GM19467 (cell line): ENCODE results near the gene ZNF346.
"Not testable (repeated sequence)": the region's sequence is repeated elsewhere in the genome, so short reads cannot be mapped to it uniquely, and the experiment has no call there.

Experiments used
- ATAC-seq: cut with Tn5 transposase; IDR thresholded peaks from one replicate; pipeline ENCODE4 v1.9.1; 2021; ENCODE audit warnings: mild to moderate bottlenecking, moderate library complexity; ENCODE audit not compliant: unreplicated experiment

Gene ZNF346

DNA sequence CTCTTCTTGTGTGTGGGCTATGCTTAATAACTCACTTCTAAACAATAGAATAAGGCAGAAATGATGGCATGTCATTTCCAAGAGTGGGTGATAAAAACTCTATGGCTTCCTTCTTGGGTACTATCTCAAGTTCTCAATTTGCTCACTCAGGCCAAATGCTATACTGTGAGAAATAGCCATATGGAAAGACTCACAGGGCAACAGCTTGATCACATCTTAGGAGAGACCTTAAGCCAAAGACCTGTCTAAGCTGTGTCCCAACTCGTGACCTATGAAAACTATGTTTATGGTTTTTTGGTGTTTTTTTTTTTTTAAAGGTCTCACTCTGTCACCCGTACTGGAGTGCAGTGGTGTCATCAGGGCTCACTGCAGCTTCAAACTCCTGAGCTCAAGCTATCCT is 13.8 kb upstream of the ZNF346 start:
- ATAC-seq: no peak

DNA sequence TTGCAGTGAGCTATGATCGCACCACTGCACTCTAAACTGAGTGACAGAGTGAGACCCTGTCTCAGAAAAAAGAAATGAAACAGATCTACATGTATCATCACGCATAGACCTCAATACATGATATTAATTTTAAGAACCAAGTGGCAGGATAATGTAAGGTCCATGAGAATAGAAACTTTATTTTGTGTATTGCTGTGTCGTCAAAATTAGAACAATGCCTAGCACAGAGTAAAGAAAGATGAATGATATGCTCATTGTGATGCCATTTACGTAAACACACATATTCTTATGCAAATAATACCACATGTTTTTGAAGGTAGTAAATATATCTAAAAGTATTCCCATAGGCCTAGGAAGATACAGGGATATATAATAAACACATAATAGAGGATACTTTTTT is 12.3 kb upstream of the ZNF346 start:
- ATAC-seq: no peak

DNA sequence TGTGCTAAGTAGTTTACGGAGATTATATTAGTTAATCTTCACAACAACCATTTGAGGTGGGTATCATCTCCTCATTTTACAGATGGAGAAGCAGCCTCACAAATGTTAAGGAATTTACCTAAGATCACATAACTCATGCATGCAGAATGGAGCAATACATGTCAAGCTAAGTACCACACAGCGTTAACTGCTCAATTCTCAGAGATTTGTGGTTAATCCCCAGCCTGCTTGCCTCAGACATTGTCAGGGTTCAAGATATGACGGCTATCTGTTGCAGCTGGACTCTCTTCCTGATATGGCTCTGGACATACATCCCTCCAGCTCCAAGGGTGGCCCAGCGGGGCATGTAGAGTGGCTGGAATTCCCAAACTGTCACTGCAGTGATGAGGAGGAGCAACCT is 7.3 kb upstream of the ZNF346 start:
- ATAC-seq: no peak

DNA sequence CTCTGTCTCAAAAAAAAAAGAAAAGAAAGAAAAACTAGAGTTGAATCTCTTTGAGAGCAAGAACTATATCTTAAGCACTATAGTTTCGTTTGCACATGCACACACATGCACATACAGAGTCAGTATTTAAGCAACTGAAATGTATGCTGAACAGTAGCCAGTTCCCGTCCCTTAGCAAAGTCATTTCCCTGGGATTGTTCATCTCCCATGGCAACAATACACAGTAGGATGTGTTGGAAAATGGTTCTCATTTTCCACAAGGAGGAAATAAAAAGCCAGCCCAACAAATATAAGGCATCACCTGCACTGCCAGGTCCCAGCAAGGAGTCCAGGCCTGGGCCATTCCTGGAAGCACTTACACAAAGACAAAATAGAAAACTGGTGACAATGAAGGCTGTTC is 4.2 kb upstream of the ZNF346 start:
- ATAC-seq: no peak

DNA sequence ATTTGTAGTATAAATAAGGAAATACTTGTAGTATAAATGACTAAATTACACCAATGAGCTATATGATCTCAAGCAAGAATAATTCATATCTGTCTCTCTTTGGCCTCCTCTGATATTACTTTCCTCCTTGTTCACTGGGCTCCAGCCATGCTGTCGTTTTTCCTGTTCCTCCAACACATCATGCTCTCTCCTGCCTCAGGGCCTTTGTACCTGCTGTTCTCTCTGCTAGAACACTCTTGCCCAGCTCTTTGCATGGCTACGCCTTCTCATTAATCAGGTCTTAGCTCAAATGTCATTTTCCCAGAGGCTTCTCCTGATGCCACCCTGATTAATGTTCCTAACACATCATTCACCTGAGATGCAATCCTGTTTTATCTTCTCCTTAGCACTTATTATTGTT is 2.5 kb upstream of the ZNF346 start:
- no peak for ATAC-seq

DNA sequence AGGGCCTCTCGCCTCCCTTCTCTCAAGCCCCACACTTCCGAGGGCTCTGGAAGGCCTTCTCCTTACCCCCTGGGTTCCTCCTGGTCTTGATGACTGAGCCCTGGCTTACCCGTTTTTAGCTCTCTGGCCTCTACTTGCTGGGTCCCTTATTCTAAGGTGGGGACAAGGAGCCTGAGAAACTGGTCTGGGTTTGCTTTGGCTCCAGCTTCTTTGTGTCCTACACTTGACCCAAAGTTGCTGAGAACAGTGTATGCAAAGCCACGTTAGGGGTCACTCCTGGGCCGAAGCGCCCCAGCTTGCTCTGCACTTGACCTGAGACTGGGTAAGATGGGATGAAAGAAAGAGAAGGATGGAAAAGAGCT is 788 bp downstream of the ZNF346 start:
- no peak for ATAC-seq

DNA sequence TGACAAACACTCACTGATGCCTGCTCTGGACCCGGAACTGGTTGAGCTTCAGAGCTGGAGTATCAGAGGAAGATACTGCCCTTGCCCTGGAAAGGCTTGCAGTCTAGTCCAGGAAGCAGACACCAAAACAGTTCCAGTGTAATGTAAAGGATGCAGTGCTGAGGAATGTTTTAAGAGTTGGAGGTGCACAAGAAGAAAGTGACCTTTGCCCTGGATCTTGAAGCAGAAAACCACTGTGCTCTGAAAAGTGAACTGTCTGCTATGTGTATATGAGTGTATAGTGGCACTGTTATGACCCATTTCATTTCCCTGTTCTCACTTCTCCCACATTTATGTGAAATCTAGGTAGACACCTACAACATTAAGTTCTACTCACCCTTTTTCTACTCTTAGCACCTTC is 2.1 kb downstream of the ZNF346 start:
- ATAC-seq: no peak

DNA sequence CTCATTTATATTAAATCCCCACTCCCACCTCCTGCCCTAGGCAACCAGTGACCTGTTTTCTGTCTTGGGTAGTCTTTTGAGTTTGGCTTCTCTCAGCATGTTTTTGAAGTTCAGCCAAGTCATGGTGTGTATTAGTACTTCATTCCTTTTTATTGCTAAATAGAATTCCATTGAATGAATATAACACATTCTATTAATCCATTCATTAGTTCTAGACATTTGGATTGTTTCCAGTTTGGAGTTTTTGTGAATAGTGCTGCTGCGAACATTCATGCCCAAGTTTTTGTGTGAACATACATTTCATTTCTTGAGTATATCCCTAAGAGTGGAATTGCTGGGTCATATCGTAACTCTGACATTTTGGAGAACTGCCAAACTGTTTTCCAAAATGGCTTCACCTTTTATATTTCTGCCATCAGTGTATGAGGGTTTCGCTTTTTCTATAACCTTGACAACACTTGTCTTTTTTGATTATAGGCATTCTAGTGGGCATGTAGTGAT is 2.7 kb downstream of the ZNF346 start:
- ATAC-seq: no peak

DNA sequence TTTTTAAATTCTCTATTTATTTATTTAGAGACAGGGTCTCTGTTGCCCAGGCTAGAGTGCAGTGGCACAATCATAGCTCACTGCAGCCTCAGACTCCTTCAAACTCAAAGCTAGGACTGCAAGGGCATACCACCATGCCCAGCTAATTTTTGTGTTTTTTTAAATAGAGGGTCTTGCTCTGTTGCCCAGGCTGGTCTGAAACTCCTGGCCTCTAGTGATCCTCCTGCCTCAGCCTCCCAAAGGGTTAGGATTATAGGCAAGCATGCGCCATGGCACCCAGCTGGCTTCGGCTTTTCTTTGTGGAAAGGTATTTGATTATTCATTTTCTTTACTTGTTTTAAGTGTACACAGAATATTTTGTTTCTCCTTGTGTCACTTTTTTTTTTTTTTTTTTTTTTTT is 5.2 kb downstream of the ZNF346 start:
- no peak for ATAC-seq

DNA sequence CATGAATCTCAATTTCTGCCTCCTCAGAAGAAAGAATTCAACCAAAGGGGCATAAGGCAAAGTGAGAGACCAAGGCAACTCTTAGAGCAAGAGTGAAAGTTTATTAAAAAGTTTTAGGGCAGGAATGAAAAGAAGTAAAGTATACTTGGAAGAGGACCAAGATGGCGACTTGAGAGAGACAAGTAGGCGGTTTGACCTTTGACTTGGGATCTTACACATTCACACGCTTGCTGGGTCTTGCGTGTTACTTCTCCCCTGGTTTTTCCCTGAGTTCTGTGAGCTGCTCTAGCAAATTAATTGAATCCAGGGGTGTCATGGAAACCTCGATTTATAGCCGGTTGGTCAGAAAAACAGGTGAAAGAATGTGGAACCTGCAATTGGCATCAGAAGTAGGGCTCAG is 7.0 kb downstream of the ZNF346 start:
- no peak for ATAC-seq

DNA sequence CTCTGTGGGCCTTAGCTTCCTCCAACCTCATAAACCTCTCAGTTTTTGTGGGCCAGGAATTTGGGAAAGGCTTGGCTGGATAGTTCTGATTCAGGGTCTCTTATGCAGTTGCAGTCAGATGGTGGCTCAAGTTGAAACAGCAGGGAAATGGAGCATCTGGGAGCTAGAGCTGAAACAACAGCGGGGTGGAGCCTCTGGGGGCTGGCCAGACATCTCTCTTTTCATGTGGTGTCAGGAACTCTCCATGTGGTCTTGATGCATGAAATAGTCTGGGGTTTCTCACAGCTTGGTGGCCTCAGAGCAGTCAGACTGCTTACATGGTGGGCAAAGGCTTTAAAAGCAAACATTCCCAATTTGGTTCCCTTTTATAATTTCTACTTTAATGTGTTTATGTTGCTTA is 13.5 kb downstream of the ZNF346 start:
- no peak for ATAC-seq

DNA sequence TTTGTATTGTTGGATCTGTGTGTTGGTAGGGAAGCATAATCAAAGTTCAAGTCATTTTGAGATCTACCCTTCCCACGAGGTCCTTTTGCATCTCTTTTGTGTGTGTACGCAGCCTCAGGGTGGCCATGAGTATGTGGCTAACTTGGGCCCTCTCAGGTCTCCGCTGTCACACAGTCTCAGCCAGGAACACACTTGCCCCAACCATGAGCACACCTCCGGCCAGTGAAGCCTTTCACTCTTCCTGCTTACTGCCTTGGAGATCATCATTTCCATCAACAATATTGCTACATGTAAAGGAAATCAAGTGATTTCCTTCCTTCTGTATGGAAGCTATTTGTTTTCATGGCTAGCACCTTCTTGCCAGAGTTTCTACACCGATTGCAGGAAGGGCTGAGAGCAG is 13.9 kb downstream of the ZNF346 start:
- ATAC-seq: no peak

DNA sequence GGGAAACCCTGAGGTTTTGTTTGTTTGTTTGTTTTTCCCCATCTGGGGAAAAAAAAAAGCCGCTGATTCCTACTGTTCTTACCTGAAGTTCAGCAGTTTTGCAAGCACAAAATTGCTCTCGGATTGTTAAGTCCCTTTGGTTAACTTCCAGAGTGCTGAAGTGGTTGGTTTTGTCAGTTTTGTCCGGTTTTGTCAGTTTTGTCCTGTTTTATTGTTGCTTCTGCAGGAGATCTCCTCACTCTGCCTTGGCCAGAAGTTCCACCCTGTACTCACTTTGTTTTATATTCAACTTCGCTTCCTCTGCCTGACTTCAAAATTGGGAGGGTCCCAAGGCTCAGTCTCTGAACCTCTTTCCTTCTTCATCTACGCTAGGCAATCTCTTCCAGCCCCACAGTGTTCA is 14.4 kb downstream of the ZNF346 start:
- ATAC-seq: no peak

DNA sequence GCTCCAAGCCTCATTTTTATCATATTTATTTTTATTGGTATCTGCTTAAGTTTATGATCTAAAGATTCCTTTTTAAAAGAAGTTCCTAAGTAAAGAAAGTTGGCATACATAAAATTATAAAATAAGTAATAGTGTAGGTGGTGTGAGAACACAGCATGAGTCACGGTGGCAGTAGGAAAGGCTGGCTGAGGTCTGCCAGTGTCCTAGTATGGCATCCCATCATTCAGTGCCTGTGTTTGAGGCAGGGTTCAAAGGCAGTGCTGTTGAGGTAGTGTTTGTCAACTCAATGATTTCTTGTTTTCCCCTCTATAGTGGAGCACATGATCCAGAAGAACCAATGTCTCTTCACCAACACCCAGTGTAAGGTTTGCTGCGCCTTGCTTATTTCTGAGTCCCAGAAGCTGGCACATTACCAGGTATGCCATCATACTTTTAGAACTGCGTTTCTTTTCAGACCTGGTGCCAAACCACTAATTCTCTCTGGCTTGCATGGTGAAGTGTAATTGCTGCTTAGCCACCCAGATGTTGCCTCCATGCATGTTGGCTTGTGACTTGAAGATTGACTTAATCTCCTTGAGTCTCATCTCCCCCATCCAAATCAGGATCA is 18.4 kb downstream of the ZNF346 start:
- no peak for ATAC-seq

DNA sequence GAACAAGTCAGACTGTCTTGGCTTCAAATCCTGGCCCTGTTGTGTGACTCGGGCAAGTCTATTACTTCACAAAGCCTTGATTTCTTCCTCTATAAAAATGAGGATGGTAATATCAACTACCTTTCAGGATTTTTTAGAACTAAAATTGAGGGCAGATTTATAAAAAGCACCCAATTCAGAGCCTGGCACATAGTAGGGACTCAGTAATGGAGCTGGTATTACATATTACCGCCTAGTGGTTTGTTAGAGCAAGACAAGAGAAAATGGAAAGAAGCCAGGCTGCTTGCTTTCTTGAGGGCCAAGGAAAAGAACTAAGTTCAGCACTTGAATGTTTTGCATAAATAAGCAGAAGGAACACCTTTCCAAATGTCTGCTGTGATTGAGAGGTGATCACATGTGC is 19.4 kb downstream of the ZNF346 start:
- no peak for ATAC-seq

DNA sequence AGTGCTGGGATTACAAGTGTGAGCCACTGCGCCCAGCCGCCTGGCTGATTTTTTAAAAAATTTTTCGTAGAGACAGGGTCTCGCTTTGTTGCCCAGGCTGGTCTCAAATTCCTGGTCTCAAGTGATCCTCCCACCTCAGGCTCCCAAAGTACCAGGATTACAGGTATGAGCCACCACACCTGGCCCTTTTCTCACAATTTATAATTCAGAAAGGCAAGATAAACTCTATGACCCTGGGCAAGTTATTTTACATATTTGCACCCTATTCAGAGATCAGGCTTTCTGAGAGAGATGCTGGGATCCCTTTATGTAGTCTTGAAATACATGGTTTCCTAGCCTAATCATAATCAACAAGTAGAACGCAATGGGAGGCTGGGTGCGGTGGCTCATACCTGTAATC is 20.6 kb downstream of the ZNF346 start:
- no peak for ATAC-seq

DNA sequence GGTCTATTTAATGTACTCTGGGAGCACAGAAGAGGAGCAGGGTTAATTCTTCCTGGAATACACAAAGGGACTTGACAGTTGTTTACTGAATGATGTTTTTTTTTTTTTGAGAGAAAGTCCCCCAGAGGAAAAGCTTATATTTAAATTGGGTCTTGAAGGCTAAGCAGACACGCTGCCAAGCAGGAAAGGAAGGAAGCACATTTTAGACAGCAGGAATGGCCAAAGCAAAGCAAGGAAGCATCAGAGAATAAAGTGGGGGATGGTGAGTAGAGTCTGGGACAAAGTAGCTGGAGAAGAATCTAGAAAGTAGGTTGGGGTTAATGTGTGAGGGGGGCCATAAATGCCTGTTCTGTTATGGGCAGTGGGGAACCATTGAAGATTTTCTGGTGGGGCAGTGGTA is 21.5 kb downstream of the ZNF346 start:
- no peak for ATAC-seq

DNA sequence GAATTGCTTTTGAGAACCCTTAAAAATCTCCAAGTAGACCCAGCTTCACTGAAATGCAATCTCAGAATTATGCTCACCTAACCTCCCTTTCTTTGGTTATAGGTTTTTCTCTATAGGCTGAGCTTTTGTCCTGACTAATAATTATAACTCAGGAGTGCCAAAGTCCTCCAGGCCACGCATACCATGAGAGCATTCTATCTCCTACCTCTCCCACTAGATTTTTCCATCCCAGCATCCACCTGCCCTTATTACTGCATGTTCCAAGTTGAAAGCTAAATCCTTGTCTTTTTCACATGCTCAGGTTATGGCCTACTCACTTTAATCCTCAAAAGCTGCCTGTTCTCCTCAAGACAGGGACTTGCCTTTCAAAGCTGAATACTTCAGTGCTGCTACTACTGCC is 22.1 kb downstream of the ZNF346 start:
- no peak for ATAC-seq

DNA sequence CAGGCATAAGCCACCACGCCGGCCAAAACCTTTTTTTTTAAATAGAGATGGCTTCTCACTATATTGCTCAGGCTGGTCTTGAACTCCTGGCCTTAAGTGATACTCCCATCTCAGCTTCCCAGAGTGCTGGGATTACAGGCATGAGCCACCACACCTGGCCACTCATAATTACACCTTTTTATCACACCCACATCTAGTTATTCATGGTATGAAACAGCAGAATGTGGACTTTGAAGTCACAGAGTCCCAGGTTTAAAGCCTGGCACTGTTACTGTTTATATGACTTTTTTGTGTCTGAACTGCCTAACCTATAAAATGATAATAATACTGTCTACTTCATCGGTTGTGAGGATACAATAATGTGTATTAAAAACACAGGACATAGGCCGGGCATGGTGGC is 23.1 kb downstream of the ZNF346 start:
- no peak for ATAC-seq

DNA sequence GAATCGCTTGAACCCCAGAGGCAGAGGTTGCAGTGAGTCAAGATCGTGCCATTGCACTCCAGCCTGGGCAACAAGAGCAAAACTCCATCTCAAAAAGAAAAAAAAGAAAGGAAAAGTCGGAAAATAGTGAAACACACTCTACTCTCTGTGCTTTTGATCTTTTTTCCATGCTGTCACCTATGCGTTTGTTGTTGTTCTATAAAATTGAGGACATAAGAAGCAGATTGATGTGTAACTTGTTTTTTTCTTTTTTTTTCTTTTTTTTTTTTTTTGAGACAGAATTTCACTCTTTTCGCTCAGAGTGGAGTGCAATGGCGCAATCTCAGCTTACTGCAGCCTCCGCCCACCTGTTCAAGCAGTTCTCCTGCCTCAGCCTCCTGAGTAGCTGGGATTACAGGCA is 26.0 kb downstream of the ZNF346 start:
- ATAC-seq: not testable (repeated sequence)

DNA sequence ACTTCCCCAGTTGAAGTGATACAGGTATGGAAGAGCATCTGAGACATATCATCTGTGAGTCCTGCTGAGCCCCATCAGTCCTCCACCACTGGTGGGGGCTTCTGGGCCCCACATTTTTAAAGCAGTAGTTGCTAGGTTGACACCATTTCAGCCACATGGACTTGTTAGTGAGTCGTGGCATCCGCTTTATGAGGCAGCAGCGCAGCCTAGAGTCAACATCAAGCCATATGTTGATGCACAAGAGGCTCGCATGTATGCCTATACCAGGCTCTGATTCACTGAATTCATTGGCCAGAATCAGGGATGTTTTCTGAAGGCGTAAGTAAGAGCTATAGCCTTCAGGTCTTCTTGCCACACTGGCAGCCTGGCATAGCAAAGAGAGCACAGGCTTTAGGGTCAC is 26.8 kb downstream of the ZNF346 start:
- ATAC-seq: no peak

DNA sequence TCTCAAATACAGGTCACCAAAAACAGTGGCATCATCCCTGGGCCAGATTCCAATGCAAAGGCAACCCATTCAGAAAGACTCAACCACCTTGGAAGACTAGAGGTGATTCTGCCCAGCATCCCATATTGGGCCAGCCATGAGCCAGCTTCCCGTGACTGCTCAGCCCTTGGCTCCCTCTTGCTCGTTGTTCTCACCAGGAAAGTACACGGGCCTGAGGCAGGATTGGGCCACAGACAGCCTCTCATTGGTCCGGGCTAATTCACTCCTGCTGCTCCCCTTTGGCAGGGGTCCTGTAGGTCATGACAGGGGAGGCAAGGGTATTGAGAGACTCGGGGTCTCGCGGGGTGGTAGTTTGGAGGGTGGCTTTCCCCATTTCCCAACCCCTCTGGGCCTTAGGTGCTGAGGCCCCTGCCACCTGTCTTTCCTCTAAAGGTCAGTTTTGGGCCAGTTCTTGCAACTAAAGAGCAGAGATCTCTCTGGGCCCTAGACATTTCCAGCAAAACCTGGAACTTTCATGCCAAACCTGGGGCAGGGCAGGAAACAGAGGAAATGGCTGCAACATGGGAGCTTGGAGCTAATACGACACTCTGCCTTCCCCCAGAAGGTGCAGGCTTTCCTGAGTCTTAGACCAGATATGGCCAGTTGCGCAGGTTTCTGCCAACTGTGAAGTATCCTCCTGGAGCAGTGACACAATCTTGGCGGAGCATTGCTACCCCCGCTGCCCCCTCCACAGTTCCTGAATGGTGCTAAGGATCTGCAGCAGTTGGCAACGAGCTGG is 42.2 kb downstream of the ZNF346 start:
- no peak for ATAC-seq

DNA sequence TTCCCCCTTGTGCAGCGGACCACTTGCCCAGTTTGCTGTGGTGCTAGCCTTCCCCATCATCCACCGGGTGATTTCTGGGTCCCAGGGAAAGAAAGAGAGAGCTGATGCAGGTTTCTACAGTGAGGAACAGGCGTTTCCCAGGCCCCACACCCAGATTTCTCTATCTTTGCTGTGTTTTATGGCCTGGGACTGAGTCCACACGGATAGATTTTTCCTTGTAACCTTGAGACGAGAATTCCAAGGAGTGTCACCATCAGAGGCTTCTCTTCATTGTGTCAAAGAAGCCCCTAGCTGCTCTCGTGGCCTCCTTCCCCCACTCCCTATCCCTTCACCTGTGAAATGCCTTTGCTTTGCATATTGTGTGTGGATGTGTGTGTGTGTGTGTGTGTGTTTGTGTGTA is 43.0 kb downstream of the ZNF346 start:
- no peak for ATAC-seq
